ENCODE results near the gene GDI2. TPM values are rescaled to one million over a fixed set of nuclear protein-coding genes. Genes with fewer than 3 reads are reported as not detected.

GDI2 gene
- total RNA-seq, 4 donors from 2014 or later: 122 to 270 (median 203) TPM

DNA sequence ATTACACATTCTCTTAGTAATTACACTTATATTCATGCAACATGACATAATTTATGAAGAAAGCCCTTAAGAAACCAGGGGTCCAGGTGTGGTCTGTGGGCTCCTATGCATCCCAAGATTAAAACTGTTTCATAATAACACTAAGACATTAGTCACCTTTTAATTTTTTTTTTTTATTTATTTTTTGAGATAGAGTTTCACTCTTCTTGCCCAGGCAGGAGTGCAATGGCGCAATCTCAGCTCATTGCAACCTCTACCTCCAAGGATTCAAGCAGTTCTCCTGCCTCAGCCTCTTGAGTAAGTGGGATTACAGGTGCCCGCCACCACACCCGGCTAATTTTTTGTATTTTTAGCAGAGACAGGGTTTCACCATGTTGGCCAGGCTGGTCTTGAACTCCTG is 12.5 kb downstream of the GDI2 start:
- DNase-seq: no peak
- Histone ChIP-seq H3K4me3 (no peak overlapping the region), H3K9me3 (no peaks in the 10 kb centered on the region), H3K36me3 (peaks cover 0 to 39% (median 16%) of the 10 kb centered on the region in 4 donors), H3K27ac (no peak overlapping the region), H3K4me1 (peaks cover 0 to 24% (median 3%) of the 10 kb centered on the region in 4 donors), H3K27me3 (no peaks in the 10 kb centered on the region)
- TF ChIP-seq EP300 (IDR thresholded peaks at IDR 0.05; ENCODE audit: low read depth): no peak
- TF ChIP-seq, protein P1, sequence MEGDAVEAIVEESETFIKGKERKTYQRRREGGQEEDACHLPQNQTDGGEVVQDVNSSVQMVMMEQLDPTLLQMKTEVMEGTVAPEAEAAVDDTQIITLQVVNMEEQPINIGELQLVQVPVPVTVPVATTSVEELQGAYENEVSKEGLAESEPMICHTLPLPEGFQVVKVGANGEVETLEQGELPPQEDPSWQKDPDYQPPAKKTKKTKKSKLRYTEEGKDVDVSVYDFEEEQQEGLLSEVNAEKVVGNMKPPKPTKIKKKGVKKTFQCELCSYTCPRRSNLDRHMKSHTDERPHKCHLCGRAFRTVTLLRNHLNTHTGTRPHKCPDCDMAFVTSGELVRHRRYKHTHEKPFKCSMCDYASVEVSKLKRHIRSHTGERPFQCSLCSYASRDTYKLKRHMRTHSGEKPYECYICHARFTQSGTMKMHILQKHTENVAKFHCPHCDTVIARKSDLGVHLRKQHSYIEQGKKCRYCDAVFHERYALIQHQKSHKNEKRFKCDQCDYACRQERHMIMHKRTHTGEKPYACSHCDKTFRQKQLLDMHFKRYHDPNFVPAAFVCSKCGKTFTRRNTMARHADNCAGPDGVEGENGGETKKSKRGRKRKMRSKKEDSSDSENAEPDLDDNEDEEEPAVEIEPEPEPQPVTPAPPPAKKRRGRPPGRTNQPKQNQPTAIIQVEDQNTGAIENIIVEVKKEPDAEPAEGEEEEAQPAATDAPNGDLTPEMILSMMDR (IDR thresholded peaks at IDR 0.05): no peak
- no peak for TF ChIP-seq POLR2A (IDR thresholded peaks at IDR 0.05)
- in situ Hi-C loops (cut with MboI; ENCODE audit: low pct_ligation_motif_present in 1 of 4, low pct_unique_long_range_greater_than_20kb in 1 of 4, low sequenced_read_pairs in 3 of 4): loop anchor here in 1 of 4 donors (10.0 kb wide), 1 partner anchor 74 kb away; no protein-coding TSS in a partner anchor
- 82 to 95% methylated on average over 2 to 3 of the region's 3 CpGs for WGBS, 2 donors (ENCODE audit: low coverage in 1 of 2)
- intact Hi-C loops (cut with DNase I; ENCODE audit: low total_unique reads): no loop called here

DNA sequence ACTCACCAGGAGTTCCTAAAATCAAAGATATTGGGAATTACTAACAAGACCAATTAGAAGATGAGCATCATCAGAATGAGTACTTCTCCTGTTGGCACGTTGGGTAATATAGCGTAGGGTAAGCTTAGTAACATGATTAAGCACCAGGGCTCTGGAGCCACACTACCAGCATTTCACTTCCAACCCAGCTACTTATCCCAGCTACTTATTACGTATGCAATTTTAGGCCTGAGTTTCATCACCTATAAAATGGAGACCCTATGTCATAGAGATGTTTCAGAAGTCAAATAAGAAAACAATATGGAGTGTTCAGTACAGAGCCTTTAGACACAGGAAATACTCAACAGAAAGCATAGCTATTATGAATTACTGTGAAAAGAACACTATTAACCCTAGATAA is 19.0 kb downstream of the GDI2 start:
- no peak overlapping the region for H3K27ac ChIP-seq
- peaks cover 0 to 86% (median 39%) of the 10 kb centered on the region in 4 donors for H3K36me3 ChIP-seq
- H3K4me3 ChIP-seq: no peak overlapping the region
- whole genome bisulfite sequencing, 2 donors (ENCODE audit: low coverage in 1 of 2): 93 to 94% methylated on average over 3 of the region's 3 CpGs
- intact Hi-C loops (cut with DNase I; ENCODE audit: low total_unique reads): no loop called here
- no peak for DNase-seq
- in situ Hi-C loops (cut with MboI; ENCODE audit: low pct_ligation_motif_present in 1 of 4, low pct_unique_long_range_greater_than_20kb in 1 of 4, low sequenced_read_pairs in 3 of 4): no loop called here
- H3K4me1 ChIP-seq: no peaks in the 10 kb centered on the region
- no peaks in the 10 kb centered on the region for H3K9me3 ChIP-seq
- no peaks in the 10 kb centered on the region for H3K27me3 ChIP-seq
- TF ChIP-seq EP300 (IDR thresholded peaks at IDR 0.05; ENCODE audit: low read depth) (no peak), POLR2AphosphoS5 (IDR thresholded peaks at IDR 0.05) (no peak), POLR2A (IDR thresholded peaks at IDR 0.05) (no peak)
- TF ChIP-seq, protein P1 (IDR thresholded peaks at IDR 0.05): no peak

DNA sequence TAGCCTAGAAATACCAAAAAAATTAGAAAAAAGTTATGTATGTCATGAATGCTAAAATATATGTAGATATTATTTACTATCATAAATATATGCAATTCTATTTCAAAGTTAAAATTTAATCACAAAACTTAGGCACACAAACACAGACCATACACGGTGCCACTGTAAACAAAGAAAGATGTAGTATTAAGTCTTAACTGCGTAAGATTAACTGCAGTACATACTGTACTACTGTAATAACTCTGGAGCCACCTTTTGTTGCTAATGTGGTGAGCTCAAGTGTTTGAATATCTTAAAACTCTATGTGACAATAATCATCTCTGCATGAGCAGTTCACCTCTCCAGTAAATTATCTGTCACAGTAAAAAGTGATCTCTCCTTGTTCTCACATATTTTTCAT is 23.6 kb downstream of the GDI2 start:
- Histone ChIP-seq H3K9me3 (no peaks in the 10 kb centered on the region), H3K4me1 (no peaks in the 10 kb centered on the region), H3K27ac (no peak overlapping the region), H3K27me3 (no peaks in the 10 kb centered on the region), H3K4me3 (no peak overlapping the region), H3K36me3 (peaks cover 0 to 84% (median 34%) of the 10 kb centered on the region in 4 donors)
- TF ChIP-seq EP300 (IDR thresholded peaks at IDR 0.05; ENCODE audit: low read depth) (no peak), POLR2A (IDR thresholded peaks at IDR 0.05) (no peak), POLR2AphosphoS5 (IDR thresholded peaks at IDR 0.05) (no peak)
- TF ChIP-seq, protein P1 (IDR thresholded peaks at IDR 0.05): no peak
- no peak for DNase-seq
- intact Hi-C loops (cut with DNase I; ENCODE audit: low total_unique reads) (no loop called here), in situ Hi-C loops (cut with MboI; ENCODE audit: low pct_ligation_motif_present in 1 of 4, low pct_unique_long_range_greater_than_20kb in 1 of 4, low sequenced_read_pairs in 3 of 4) (no loop called here)
- 51 to 53% methylated on average over 2 of the region's 2 CpGs for WGBS, 2 donors (ENCODE audit: low coverage in 1 of 2)

DNA sequence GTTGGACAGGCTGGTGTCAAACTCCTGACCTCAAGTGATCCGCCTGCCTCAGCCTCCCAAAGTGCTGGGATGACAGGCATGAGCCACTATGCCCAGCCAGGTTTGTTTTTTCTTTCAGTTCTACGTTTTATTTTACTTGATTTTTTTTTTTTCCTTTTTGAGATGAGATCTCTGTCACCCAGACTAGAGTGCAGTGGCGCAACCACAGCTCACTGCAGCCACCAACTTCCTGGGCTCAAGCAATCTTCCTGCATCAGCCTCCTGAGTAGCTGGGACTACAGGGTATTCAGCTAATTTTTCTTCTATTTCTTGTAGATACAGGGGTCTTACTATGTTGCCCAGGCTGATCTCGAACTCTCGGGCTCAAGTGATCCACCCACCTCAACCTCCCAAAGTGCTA is 24.3 kb downstream of the GDI2 start:
- no peak for TF ChIP-seq POLR2AphosphoS5 (IDR thresholded peaks at IDR 0.05)
- TF ChIP-seq POLR2A (IDR thresholded peaks at IDR 0.05): no peak
- no peak for TF ChIP-seq EP300 (IDR thresholded peaks at IDR 0.05; ENCODE audit: low read depth)
- TF ChIP-seq, protein P1 (IDR thresholded peaks at IDR 0.05): no peak
- Histone ChIP-seq H3K4me3 (no peak overlapping the region), H3K27me3 (no peaks in the 10 kb centered on the region), H3K36me3 (peaks cover 0 to 86% (median 35%) of the 10 kb centered on the region in 4 donors), H3K27ac (no peak overlapping the region), H3K4me1 (no peaks in the 10 kb centered on the region), H3K9me3 (no peaks in the 10 kb centered on the region)
- intact Hi-C loops (cut with DNase I; ENCODE audit: low total_unique reads): no loop called here
- DNase-seq: no peak
- WGBS, 2 donors (ENCODE audit: low coverage in 1 of 2): 86% methylated on average over 5 of the region's 5 CpGs; no CpG with 5 or more reads in 1 of the 2 donors
- in situ Hi-C loops (cut with MboI; ENCODE audit: low pct_ligation_motif_present in 1 of 4, low pct_unique_long_range_greater_than_20kb in 1 of 4, low sequenced_read_pairs in 3 of 4): no loop called here

Data from transverse colon (tissue), 4 donors.